Endothelial cell of umbilical vein (primary cell): Measurements from ENCODE around the gene L3MBTL3. TPM values are rescaled to one million over a fixed set of nuclear protein-coding genes. Genes with fewer than 3 reads are reported as not detected.

ENCODE experiments used
- BruUV-seq: library from RNA; stranded (reverse); fragments of 400-500 nt; replicated peaks from 2 replicates; lab custom pipeline; 2021; lab: Mats Ljungman, UMichigan
- CTCF ChIA-PET: fragments of 300-600, 350-600 bp; sonication (Branson Sonifier 250); formaldehyde crosslinking; loops from one replicate; lab custom pipeline; 2021; ENCODE audit warnings: antibody characterized with exemption, inconsistent platforms; lab: Charles Lee
- POLR2A ChIA-PET: fragments of 300-600, 350-600 bp; sonication (Branson Sonifier 250); formaldehyde crosslinking; loops from one replicate; lab custom pipeline; 2021; ENCODE audit warnings: antibody characterized with exemption, inconsistent platforms; lab: Charles Lee
- DNase-seq: peaks from one replicate; pipeline ENCODE4 v3.0.0-alpha.2; 2011; ENCODE audit warnings: low read depth, low spot score
- FAIRE-seq: peaks from 2 replicates; lab custom pipeline; 2011; peaks lifted over from hg19 to GRCh38; lab: Jason Lieb, UNC
- H2AFZ ChIP-seq: 2 replicates; pipeline ENCODE4 v1.6.0; 2012; ENCODE audit warnings: low read depth, low read length, control low read depth, inconsistent platforms
- H3K27ac ChIP-seq: 2 replicates; pipeline ENCODE4 v1.5.1; 2011; ENCODE audit warnings: low read depth, mild to moderate bottlenecking, control low read depth, low read length, moderate library complexity; ENCODE audit not compliant: insufficient read depth
- H3K27me3 ChIP-seq, 2 experiments: 2 replicates each; pipeline versions ENCODE4 v1.6.0 to v1.6.1; 2011; ENCODE audit warnings: low read length in 2 of 2, mixed read lengths in 1 of 2; ENCODE audit not compliant: control insufficient read depth in 2 of 2, insufficient read depth in 2 of 2
- H3K36me3 ChIP-seq, 2 experiments: 2 replicates in 1 of 2; 3 replicates in 1 of 2; pipeline ENCODE4 v1.5.1; 2011; ENCODE audit warnings: low read length in 2 of 2, mild to moderate bottlenecking in 1 of 2, moderate library complexity in 1 of 2; ENCODE audit not compliant: control insufficient read depth in 2 of 2, insufficient read depth in 2 of 2; ENCODE audit errors: extremely low read depth in 1 of 2
- H3K4me1 ChIP-seq: 3 replicates; pipeline ENCODE4 v1.5.1; 2011; ENCODE audit warnings: mild to moderate bottlenecking, low read length; ENCODE audit not compliant: control insufficient read depth, insufficient read depth; ENCODE audit errors: extremely low read depth
- H3K4me2 ChIP-seq: 2 replicates; pipeline ENCODE4 v1.6.1; 2011; ENCODE audit warnings: low read length, control low read depth, mixed read lengths; ENCODE audit not compliant: insufficient read depth
- H3K4me3 ChIP-seq, 3 experiments: fragments of 200-600 bp in 1 of 3; sonication (generic), shearing (Covaris generic) in 1 of 3; replicated peaks in 1 of 3; 2 replicates each; pipeline ENCODE4 v1.5.1; 2011 to 2016; ENCODE audit warnings: control low read depth in 3 of 3, low read length in 3 of 3, mild to moderate bottlenecking in 2 of 3, inconsistent platforms in 1 of 3, low read depth in 1 of 3, moderate library complexity in 1 of 3; ENCODE audit not compliant: insufficient read depth in 1 of 3
- H3K79me2 ChIP-seq: 2 replicates; pipeline ENCODE4 v1.6.0; 2012; ENCODE audit warnings: low read length, inconsistent platforms; ENCODE audit not compliant: control insufficient read depth, insufficient read depth
- H3K9ac ChIP-seq: replicated peaks from 2 replicates; pipeline ENCODE3; 2011; ENCODE audit warnings: low read length, control low read depth; ENCODE audit not compliant: insufficient read depth; ENCODE audit errors: extremely low read depth
- H3K9me1 ChIP-seq: replicated peaks from 3 replicates; pipeline ENCODE4 v1.6.0; 2011; ENCODE audit warnings: mild to moderate bottlenecking, low read length; ENCODE audit not compliant: control insufficient read depth, insufficient read depth; ENCODE audit errors: extremely low read depth
- H3K9me3 ChIP-seq: replicated peaks from 2 replicates; pipeline ENCODE4 v1.5.1; 2012; ENCODE audit warnings: low read length, inconsistent platforms; ENCODE audit not compliant: control insufficient read depth, insufficient read depth
- H4K20me1 ChIP-seq: replicated peaks from 2 replicates; pipeline ENCODE3; 2011; ENCODE audit warnings: mild to moderate bottlenecking, low read length; ENCODE audit not compliant: control insufficient read depth, insufficient read depth; ENCODE audit errors: extremely low read depth
- EZH2 ChIP-seq: IDR thresholded peaks from 2 replicates; pipeline ENCODE4 v1.6.1; 2012; ENCODE audit warnings: borderline replicate concordance, low read depth, mild to moderate bottlenecking, moderate library complexity, low read length, inconsistent platforms; ENCODE audit not compliant: severe bottlenecking
- FOS ChIP-seq: IDR thresholded peaks from 2 replicates; pipeline ENCODE4 v1.6.1; 2011; ENCODE audit warnings: mild to moderate bottlenecking, low read length, moderate library complexity, borderline replicate concordance; ENCODE audit not compliant: insufficient read depth
- GATA2 ChIP-seq: IDR thresholded peaks from 2 replicates; pipeline ENCODE4 v1.7.0; 2011; ENCODE audit warnings: low read depth, mild to moderate bottlenecking, moderate library complexity, mixed read lengths, low read length; ENCODE audit not compliant: insufficient read length, insufficient read depth
- JUN ChIP-seq: IDR thresholded peaks from 2 replicates; pipeline ENCODE4 v1.6.1; 2011; ENCODE audit warnings: borderline replicate concordance, low read depth; ENCODE audit not compliant: insufficient read length, insufficient read depth
- MYC ChIP-seq: IDR thresholded peaks from one replicate; pipeline ENCODE4 v1.6.1; 2011; ENCODE audit warnings: mild to moderate bottlenecking, low read depth, low read length
- POLR2A ChIP-seq: IDR thresholded peaks from 2 replicates; pipeline ENCODE4 v1.6.1; 2012; ENCODE audit warnings: low read depth, mild to moderate bottlenecking, control low read depth, low read length
- POLR2AphosphoS5 ChIP-seq: IDR thresholded peaks from 2 replicates; pipeline ENCODE4 v1.6.1; 2012; ENCODE audit warnings: low read depth, mild to moderate bottlenecking, control low read depth, low read length, moderate library complexity; ENCODE audit not compliant: insufficient read depth
- dilution Hi-C: fragments of 300-500 bp; cut with MboI; formaldehyde crosslinking; loops from one replicate; pipeline ENCODE4 v1.15.0; 2019; ENCODE audit warnings: low sequenced_read_pairs; ENCODE audit not compliant: extremely low pct_ligation_motif_present
- intact Hi-C: fragments of 100-400 bp; cut with micrococcal nuclease; formaldehyde crosslinking; loops from one replicate; pipeline ENCODE4 v1.10.0; 2022
- polyA plus RNA-seq, 4 experiments: library from polyadenylated mRNA; depleted of rRNA in 3 of 4; stranded (reverse) in 3 of 4; unstranded in 1 of 4; fragments of >200 nt; gene quantifications; 2 replicates each; pipeline versions ENCODE4 v1.2.1 to v1.2.3, GENCODE V29; 2011 to 2012; ENCODE audit warnings: missing spikeins in 1 of 4
- total RNA-seq: library from RNA; stranded (reverse); gene quantifications from 2 replicates; pipeline ENCODE4 v1.2.3, GENCODE V29; 2021
- TF ChIP-seq, protein P1 (sequence below), 2 donors: IDR thresholded peaks; 1 replicate in 1 of 2; 2 replicates in 1 of 2; pipeline ENCODE4 v1.5.1; 2011; ENCODE audit warnings: low read length in 2 of 2, mild to moderate bottlenecking in 2 of 2, moderate library complexity in 2 of 2, control low read depth in 1 of 2, inconsistent platforms in 1 of 2, low read depth in 1 of 2; ENCODE audit not compliant: insufficient read depth in 1 of 2; ENCODE audit errors: extremely low read depth in 1 of 2
- TF ChIP-seq, protein P2 (sequence below): IDR thresholded peaks from 2 replicates; pipeline ENCODE4 v1.6.1; 2011; ENCODE audit not compliant: insufficient read depth, insufficient read length

The L3MBTL3 gene
- total and polyA plus RNA-seq, 2 donors (not counting 3 experiments of a cell fraction or from before 2014, with no cell fraction given) = 26.5 to 86.1 TPM

DNA sequence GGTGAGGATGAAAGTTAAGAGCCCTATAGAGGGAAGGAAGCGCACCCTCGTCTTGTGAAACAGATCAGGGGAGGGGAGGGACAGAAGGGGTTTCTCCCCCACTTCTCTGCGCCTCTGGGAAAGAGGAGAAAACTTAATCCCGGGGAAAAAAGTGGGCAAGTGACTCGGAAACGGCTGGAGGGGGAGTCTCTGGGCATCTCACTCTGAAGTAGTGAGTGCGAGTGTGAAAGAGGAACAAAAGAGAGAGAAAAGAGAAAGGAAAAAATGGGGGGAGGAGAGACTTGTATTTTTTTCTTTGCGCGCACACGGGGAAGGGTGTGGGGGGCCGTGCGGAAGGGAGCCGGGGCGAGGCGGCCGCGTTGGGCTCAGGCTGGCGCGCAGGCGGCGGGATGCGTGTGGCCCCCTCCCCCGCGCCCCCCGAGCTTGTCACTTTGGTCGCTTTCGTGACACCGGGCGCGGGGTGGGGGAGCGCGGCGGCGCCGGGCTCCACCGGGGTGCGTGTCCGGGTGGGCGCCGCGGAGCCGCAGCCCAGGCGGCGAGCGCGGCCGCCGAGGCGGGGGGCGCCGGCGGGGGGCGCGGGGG lies 454 bp downstream of the L3MBTL3 start:
- DNase-seq = no peak
- no peaks in the 10 kb centered on the region for H3K9me1 ChIP-seq
- H4K20me1 ChIP-seq = no peaks in the 10 kb centered on the region
- intact Hi-C loops = loop anchor here (1.0 kb wide), 1 partner anchor 11 kb away; no protein-coding TSS in a partner anchor
- peaks cover 44% of the 10 kb centered on the region for H3K79me2 ChIP-seq
- dilution Hi-C loops = no loop called here
- no peaks in the 10 kb centered on the region for H3K9me3 ChIP-seq
- POLR2A ChIA-PET = no interaction called here
- no peaks in the 10 kb centered on the region for H3K27me3 ChIP-seq
- peak overlapping the region; percentile 56 for H2AFZ ChIP-seq
- H3K4me3 ChIP-seq = peak overlapping the region; percentile 87 to 94 (median 89)
- BruUV-seq = TSS peak; percentile 56
- H3K27ac ChIP-seq = peak overlapping the region; percentile 89
- H3K4me2 ChIP-seq = peak overlapping the region; percentile 73
- CTCF ChIA-PET = interaction anchor here (1.0 kb wide), 1 partner anchor 37 kb away, joined by 3 read pairs; no protein-coding TSS in a partner anchor
- TF ChIP-seq JUN (no peak), EZH2 (no peak), MYC (no peak), FOS (no peak), POLR2A (no peak), GATA2 (no peak), POLR2AphosphoS5 (no peak)
- TF ChIP-seq, protein P1, sequence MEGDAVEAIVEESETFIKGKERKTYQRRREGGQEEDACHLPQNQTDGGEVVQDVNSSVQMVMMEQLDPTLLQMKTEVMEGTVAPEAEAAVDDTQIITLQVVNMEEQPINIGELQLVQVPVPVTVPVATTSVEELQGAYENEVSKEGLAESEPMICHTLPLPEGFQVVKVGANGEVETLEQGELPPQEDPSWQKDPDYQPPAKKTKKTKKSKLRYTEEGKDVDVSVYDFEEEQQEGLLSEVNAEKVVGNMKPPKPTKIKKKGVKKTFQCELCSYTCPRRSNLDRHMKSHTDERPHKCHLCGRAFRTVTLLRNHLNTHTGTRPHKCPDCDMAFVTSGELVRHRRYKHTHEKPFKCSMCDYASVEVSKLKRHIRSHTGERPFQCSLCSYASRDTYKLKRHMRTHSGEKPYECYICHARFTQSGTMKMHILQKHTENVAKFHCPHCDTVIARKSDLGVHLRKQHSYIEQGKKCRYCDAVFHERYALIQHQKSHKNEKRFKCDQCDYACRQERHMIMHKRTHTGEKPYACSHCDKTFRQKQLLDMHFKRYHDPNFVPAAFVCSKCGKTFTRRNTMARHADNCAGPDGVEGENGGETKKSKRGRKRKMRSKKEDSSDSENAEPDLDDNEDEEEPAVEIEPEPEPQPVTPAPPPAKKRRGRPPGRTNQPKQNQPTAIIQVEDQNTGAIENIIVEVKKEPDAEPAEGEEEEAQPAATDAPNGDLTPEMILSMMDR (IDR thresholded peaks at IDR 0.05; ENCODE audit: extremely low read depth in 1 of 2, insufficient read depth in 1 of 2, low read depth in 1 of 2, low read length in 2 of 2) = no peak
- TF ChIP-seq, protein P2, sequence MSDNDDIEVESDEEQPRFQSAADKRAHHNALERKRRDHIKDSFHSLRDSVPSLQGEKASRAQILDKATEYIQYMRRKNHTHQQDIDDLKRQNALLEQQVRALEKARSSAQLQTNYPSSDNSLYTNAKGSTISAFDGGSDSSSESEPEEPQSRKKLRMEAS = no peak
- no peak for FAIRE-seq
- peaks cover 0 to 2% of the 10 kb centered on the region in 2 experiments for H3K36me3 ChIP-seq
- H3K4me1 ChIP-seq = peaks cover 17% of the 10 kb centered on the region
- peak overlapping the region; percentile 99 for H3K9ac ChIP-seq
